MM.1S (cell line): ENCODE results near the gene SSBP2.

Source experiments
- DNase-seq: peaks from one replicate; pipeline ENCODE4 v3.0.0-alpha.2; 2015
- H2AFZ ChIP-seq: fragments of 300-600 bp; sonication (generic); 2 replicates; pipeline ENCODE4 v1.6.0; 2016; ENCODE audit warnings: antibody characterized with exemption, low read length
- H3F3A ChIP-seq: fragments of 300-600 bp; sonication (generic); 2 replicates; pipeline ENCODE4 v1.6.1; 2016; ENCODE audit warnings: mild to moderate bottlenecking, antibody characterized with exemption, low read length, moderate library complexity, mixed read lengths; ENCODE audit not compliant: insufficient read depth
- H3K27ac ChIP-seq: fragments of 300-600 bp; sonication (generic); 2 replicates; pipeline ENCODE4 v1.5.1; 2016; ENCODE audit warnings: mild to moderate bottlenecking, low read length
- H3K27me3 ChIP-seq: fragments of 300-600 bp; sonication (generic); replicated peaks from 2 replicates; pipeline ENCODE4 v1.6.0; 2016; ENCODE audit warnings: low read length; ENCODE audit not compliant: insufficient read depth
- H3K36me3 ChIP-seq: fragments of 300-600 bp; sonication (generic); replicated peaks from 2 replicates; pipeline ENCODE4 v1.6.1; 2016; ENCODE audit warnings: mild to moderate bottlenecking, low read length, mixed read lengths; ENCODE audit not compliant: insufficient read depth
- H3K4me1 ChIP-seq: fragments of 300-600 bp; sonication (generic); 2 replicates; pipeline ENCODE4 v1.6.1; 2016; ENCODE audit warnings: low read length, mixed read lengths
- H3K4me2 ChIP-seq: fragments of 300-600 bp; sonication (generic); 2 replicates; pipeline ENCODE4 v1.6.0; 2016; ENCODE audit warnings: low read depth, low read length
- H3K4me3 ChIP-seq: fragments of 300-600 bp; sonication (generic); 2 replicates; pipeline ENCODE4 v1.5.1; 2016; ENCODE audit warnings: low read length, mixed read lengths
- H3K79me2 ChIP-seq: fragments of 300-600 bp; sonication (generic); 2 replicates; pipeline ENCODE4 v1.6.1; 2016; ENCODE audit warnings: mixed run types, low read length, mixed read lengths
- H3K9ac ChIP-seq: fragments of 300-600 bp; sonication (generic); 2 replicates; pipeline ENCODE4 v1.6.1; 2016; ENCODE audit warnings: low read length, mixed read lengths
- H3K9me2 ChIP-seq: fragments of 300-600 bp; sonication (generic); replicated peaks from 2 replicates; pipeline ENCODE4 v1.6.1; 2016; ENCODE audit warnings: mild to moderate bottlenecking, low read length, mixed read lengths; ENCODE audit not compliant: insufficient read depth
- H3K9me3 ChIP-seq: fragments of 300-600 bp; sonication (generic); replicated peaks from 2 replicates; pipeline ENCODE4 v1.6.1; 2016; ENCODE audit warnings: mild to moderate bottlenecking, low read length, mixed read lengths; ENCODE audit not compliant: insufficient read depth
- H4K20me1 ChIP-seq: fragments of 300-600 bp; sonication (generic); 2 replicates; pipeline ENCODE4 v1.6.1; 2016; ENCODE audit warnings: mild to moderate bottlenecking, low read length, moderate library complexity, mixed read lengths; ENCODE audit not compliant: insufficient read depth
- CTCF ChIP-seq: fragments of 300-600 bp; sonication (generic); IDR thresholded peaks from 2 replicates; pipeline ENCODE4 v1.5.1; 2016; ENCODE audit warnings: antibody characterized with exemption, low read length, mixed read lengths
- EZH2 ChIP-seq: fragments of 300-600 bp; sonication (generic); optimal IDR thresholded peaks from 2 replicates; pipeline ENCODE3; 2017; ENCODE audit warnings: low read depth, mild to moderate bottlenecking, antibody characterized with exemption, low read length, mixed read lengths
- EZH2phosphoT487 ChIP-seq: fragments of 300-600 bp; sonication (generic); IDR thresholded peaks from 2 replicates; pipeline ENCODE4 v1.6.1; 2018; ENCODE audit warnings: antibody characterized with exemption, low read length

SSBP2 gene

GRCh38 chr5:81696418-81697397 lies 54.2 kb downstream of the SSBP2 start:
- H3K4me2 ChIP-seq, result no peak overlapping the region

DNA sequence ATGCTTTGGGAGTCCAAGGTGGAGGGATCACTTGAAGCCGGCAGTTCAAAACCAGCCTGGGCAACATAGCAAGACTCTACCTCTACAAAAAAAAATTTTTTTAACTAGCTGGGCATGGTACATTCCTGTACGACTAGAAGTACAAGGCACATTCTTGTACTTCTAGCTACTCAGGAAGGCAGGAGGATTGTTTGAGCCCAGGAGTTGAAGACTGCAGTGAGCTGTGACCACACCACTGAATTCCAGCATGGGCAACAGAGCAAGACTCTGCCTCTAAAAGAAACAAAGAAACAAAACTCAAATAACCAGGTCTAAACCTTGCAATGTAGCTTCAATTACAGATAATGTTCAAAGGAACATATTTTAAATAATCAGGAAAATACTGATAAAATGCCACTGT lies 56.2 kb downstream of the SSBP2 start:
- Histone ChIP-seq H2AFZ (no peak overlapping the region), H3K4me1 (no peaks in the 10 kb centered on the region), H3K9me2 (no peaks in the 10 kb centered on the region), H3K36me3 (no peaks in the 10 kb centered on the region), H3K9me3 (no peaks in the 10 kb centered on the region), H3K9ac (no peak overlapping the region), H3K4me2 (no peak overlapping the region), H3K4me3 (no peak overlapping the region), H3K27ac (no peak overlapping the region), H3K27me3 (no peaks in the 10 kb centered on the region), H4K20me1 (peaks cover 10% of the 10 kb centered on the region), H3K79me2 (peaks cover 93% of the 10 kb centered on the region), H3F3A (no peaks in the 10 kb centered on the region)
- TF ChIP-seq CTCF (no peak), EZH2phosphoT487 (no peak), EZH2 (no peak)
- DNase-seq, result no peak

More at GRCh38 chr5:81696418-81697397, 54.2 kb downstream of the SSBP2 start:
- H3K9me2 ChIP-seq, result no peaks in the 10 kb centered on the region
- H3K4me3 ChIP-seq, result no peak overlapping the region
- no peak overlapping the region for H3K27ac ChIP-seq
- 0 out of 2 replicates have a peak, but pooled peaks cover 3% of the 10 kb centered on the region for H4K20me1 ChIP-seq
- H3F3A ChIP-seq, result no peaks in the 10 kb centered on the region
- DNase-seq, result no peak
- H3K9ac ChIP-seq, result no peak overlapping the region
- TF ChIP-seq EZH2phosphoT487 (no peak), EZH2 (no peak), CTCF (no peak)
- H3K79me2 ChIP-seq, result peaks cover 92% of the 10 kb centered on the region
- H2AFZ ChIP-seq, result no peak overlapping the region
- H3K27me3 ChIP-seq, result no peaks in the 10 kb centered on the region
- H3K9me3 ChIP-seq, result no peaks in the 10 kb centered on the region
- H3K36me3 ChIP-seq, result no peaks in the 10 kb centered on the region
- H3K4me1 ChIP-seq, result peaks cover 5% of the 10 kb centered on the region; the same call in 1 of the 2 replicates

- Histone ChIP-seq H4K20me1 (peaks cover 20% of the 10 kb centered on the region), H3K27ac (no peak overlapping the region), H3K4me1 (no peaks in the 10 kb centered on the region), H3K36me3 (no peaks in the 10 kb centered on the region), H3K9ac (no peak overlapping the region), H3K4me2 (no peak overlapping the region), H3K79me2 (peaks cover 97% of the 10 kb centered on the region), H2AFZ (no peak overlapping the region), H3K9me3 (no peaks in the 10 kb centered on the region), H3F3A (no peaks in the 10 kb centered on the region), H3K4me3 (no peak overlapping the region), H3K27me3 (no peaks in the 10 kb centered on the region), H3K9me2 (no peaks in the 10 kb centered on the region)
- TF ChIP-seq EZH2 (no peak), CTCF (no peak), EZH2phosphoT487 (no peak)
- DNase-seq, result no peak
Measured at GRCh38 chr5:81688215-81688614, 62.7 kb downstream of the SSBP2 start.
